ENCODE data around the gene GMDS.

GMDS gene

DNA sequence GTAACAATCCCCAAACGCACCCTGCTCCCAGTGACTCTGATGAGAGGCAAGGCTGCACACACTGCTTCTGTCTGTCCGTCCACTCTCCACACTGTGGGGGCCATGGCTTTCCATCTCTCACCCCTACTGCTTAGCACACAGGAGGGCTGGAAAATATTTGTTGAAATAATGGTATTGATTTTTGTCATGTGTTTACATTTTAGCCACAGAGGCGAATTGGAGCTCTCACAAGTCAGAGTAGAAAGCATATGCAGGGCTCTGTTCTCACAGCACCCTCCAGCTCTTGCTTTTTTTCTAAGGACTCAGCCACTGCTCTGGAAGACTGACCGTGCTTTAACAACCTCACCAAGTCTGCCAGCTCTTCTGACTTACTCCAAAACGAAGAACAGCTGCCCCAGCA is 273.8 kb downstream of the GMDS start:
- no peak for DNase-seq

DNA sequence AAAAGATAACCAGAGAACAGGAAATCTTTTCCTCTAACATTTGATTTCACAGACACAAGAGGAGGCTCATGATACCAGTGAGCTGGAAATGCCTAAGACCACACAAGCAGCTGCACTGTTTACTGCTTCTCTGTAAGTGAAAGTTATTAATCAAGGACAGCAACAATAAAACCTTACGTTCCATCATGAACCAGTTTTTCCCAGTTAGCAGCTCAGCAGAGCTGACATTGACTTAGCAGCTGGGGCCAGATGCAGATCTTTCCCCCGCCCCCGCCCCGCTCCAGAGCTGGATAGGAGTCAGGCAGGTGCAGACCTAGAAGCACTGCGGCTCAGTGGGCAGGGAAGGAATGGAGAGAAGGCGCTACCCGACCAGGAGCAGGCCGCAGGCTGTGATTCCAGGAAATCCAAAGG is 275.2 kb downstream of the GMDS start:
- no peak for DNase-seq

DNA sequence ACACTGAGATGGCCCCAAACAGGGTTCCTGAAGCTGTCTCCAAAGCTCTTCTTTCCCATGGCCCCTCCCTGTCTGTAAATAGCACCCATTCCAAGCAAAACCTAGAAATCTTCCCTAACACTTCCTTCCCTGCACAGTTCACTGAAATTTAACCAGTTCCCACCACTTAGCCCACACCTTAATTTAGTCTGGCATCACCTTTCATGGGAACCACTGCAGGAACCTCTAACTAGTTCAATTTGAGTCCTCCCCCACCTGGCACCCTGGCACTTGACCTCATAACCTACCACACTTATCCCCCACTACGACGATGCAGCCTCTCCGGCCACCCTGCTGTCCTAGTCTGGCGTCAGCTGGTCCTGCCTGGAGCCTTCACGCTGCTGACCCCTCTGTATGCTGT is 278.7 kb downstream of the GMDS start:
- DNase-seq = no peak

DNA sequence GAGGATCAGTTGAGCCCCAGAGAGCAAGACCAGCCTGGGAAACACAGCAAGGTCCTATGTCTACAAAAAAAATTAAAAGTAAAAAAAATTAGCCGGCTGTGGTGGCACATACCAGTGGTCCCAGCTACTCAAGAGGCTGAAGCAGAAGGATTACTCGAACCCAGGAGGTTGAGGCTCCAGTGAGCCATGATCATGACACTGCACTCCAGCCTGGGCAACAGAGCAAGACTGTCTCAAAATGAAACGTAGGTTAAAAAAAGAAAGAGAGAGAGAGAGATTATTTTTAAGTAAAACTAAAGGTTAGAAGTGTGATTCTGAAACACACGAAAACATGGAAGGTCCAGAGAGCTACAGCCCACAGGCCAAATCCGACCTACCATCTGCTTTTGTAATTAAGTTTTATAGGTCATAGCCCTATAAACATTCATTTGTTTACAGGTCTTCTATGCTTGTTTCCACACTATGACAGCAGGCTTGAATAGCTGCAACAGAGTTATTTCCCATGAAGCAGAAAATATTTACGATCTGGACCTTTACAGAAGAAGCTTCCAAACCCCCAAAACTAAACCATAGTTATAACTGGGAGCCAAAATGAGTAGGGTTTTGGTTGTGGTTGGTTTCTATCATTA is 279.7 kb downstream of the GMDS start:
- DNase-seq = no peak

DNA sequence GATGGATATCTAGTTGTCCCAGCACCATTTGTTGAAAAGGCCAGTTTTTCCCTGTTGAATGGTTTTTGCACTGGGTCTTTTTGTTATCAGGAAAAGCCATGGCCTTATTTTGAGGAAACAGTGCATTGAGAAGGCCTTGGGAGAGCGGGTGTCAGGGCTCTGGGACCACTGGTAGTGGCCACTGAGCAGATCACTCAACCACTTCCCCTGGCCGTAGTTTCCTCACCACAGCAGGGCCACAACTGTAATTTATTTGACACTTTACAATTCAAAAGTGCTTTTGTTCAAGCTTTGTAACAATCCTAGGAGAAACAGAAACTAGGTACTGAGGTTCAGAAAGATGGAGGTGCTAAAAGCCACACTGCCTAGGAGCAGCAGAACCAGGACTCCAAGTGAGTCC is 281.8 kb downstream of the GMDS start:
- no peak for DNase-seq

DNA sequence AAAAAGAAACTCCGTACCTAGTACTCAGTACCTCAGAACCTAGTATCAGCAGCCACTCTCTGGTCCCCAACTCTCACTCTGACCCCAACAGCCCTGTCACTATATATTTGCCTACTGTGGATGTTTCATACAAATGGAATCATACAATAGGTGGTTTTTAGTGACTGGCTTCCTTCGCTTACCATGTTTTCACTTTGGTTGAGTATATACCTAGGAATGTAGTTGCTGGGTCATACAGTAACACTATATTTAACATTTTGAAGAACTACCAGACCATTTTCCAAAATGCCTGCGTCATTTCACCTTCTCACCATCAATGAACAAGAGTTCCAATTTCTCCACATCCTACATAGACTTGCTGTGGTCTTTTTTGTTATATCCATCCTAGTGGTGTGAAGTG is 283.2 kb downstream of the GMDS start:
- no peak for DNase-seq

DNA sequence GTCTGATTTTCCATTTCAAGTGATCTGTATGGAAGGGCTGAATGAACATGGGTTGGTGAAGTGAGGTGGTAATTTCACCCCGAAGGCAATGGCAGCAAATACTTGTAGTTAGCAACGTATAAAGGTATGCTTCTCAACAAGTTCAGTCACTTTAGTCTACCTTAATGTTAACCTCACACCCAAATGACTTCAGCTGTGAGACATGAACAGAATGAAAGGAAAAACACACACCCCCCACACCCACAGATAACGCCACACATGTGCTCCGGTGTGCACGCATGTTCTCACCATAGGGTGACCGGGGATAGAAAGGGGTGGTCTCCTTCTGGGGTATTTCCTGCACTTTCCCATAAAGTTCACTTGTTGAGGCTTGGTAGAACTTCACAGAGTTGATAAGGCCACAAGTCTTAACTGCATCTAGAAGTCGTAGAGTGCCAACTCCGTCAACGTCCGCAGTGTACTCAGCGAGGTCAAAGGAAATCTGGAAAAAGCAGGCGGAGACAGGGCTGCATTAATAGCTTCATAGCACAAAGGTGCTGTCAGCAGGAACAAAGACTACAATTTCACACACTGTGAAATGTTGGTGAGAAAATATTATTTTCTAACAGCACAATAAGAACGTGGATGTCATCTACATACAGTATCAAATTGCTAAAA is 284.8 kb downstream of the GMDS start:
- no peak for DNase-seq

DNA sequence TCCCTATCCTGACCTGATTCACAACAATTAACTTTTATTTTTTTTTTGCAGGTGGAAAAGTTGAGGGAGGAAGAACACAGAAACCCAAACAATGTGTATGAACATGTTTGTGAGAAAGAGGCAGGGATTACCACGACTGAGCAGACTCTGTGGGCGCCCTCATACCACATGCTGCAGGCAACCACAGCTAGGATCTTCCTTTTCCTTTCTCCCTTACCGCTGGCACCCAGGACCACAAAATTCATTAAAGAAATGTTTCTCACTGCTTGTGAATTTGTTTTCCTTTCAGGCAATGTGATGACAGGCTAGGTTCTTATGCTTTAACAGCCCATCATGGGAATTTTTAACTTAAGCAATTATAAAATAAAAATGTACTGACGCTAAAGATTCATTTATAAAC is 287.1 kb downstream of the GMDS start:
- no peak for DNase-seq

DNA sequence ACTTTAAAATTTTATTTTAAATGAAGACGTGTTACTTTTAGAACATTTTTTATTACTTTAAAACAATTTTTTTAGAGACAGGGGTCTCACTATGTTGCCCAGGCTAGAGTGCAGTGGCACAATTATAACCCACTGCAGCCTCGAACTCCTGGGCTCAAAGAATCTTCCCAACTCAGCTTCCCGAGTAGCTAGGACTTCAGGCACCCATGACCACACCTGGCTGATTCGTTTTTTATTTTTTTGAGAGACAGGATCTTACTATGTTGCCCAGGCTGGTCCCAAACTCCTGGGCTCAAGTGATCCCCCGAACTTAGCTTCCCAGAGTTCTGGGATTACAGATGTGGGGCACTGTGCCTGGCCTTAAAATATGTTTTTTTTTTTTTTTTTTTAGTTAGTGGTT is 287.7 kb downstream of the GMDS start:
- no peak for DNase-seq

DNA sequence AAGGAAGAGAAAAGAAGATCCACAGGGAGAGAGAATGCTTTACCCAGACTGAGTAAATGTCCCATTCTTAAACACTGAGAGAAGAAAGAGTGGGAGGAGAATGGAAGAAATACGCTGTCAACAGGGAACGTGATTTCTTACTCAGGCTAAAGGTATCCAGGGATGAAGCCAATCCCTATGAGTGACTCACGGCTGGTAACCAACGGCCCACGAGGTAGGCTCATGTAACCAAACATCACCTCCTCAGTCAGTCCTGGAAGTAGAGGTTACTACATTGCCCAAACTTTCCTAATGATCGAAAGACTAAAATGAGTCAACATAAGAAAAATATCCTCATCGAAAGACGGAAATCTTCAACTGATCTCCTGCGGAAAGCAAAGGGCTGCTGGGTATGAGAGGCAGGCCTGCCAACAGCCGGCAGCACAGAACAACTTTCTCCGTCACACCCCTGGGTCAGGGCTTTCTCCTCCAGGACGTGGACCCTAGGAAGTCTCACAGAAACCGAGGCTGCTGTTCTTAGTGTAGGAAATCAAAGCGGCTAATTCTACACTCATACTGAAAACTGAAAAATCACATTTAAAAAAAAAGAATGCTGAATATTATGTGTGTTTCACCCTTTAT is 292.6 kb downstream of the GMDS start:
- no peak for DNase-seq

DNA sequence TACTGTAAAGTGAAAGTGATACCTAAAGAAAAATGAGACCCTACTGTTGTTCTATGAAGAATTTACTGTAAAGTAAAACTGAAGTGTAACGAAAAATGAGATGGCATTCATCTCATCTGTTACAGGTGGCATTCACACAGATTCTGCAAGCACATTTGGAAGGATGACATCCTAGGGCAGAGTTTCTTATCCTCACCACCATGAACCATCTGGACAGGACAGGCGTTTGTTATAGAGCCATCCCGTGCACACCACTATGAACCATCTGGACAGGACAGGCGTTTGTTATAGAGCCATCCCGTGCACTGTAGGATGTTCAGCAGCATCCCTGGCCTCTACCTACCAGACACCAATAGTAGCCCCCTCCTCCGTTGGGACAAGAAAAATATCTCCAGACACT is 294.8 kb downstream of the GMDS start:
- peak; percentile 37 for DNase-seq

DNA sequence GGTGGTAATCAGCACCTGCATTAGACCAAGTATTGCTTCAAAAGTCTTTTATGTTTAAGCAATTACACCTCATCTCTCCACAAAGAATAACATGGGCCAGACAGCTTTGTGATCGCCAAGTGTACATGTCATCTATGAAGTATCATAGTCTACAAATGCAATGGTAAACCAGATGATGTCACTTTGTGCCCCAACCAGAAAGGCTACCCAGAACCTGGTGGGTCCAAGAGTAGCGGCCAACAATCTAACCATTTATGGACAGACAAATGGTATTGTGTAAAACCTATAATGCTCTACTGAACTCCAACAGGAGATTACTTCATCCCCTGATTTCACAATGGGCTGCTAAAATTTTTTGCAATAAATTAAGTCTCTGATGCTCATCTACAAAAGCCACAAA is 295.9 kb downstream of the GMDS start:
- DNase-seq = no peak

DNA sequence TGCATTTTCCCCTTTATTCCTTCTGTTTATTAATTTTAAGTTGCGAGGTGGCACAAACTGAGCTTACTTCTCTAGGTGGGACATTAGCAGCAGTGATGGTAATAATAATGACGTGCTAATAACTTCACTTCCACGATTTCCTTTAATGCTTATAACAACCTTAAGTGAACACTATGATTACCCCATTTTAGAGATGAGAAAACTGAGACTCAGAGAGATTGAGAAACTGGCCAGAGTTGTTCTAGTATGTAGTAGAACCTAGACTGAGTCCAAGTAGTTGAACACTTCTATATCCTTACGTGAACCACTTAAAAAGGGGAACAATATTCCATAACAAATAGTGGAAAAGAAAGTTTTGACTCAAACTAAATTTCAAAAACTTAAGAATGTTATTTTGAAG is 297.5 kb downstream of the GMDS start:
- no peak for DNase-seq

DNA sequence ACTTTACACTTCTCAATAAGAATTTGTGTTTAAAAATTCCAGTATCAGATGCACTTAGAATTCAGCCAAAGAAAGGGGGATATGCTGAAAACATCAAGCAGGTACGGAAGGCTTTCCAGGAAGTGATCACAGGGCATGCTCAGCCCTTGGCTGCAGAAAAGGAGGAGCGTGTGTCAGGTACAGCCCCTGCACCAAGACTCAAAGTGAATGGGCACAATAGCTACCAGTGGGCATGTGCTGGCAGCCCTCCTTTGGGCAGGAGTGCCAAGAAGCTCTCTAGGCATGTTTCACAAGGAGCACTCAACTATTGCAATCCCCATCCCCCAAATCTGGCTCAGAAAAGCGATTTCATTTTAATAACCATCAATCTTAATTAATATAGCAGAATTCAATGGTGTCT is 298.8 kb downstream of the GMDS start:
- no peak for DNase-seq

DNA sequence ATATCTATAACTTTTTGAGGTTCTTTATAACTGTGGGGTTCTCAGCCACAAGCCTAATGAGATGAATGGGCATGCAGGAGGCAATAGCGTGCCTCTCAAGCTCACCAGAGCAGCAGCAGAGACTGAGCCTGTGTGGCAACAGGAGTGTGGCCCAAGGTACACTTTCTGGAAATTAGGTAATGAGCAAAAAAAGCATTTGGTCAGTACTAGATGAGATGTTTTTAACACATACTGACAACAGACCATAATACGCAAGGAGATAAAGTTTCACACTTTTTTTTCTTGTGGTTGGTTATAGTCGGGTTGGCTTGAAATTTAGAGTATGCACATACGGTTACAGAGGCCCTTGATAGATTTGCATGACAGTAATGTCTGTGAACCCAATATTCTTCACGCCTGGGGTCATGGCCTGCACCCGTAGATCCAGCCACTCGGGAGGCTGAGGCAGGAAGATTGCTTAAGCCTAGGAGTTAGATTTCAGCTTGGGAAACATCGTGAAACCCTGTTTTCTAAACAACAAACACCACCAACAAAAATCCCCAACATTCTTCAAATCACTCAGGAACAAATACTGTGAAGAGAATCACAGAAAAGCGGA is 300.1 kb downstream of the GMDS start:
- DNase-seq = no peak

DNA sequence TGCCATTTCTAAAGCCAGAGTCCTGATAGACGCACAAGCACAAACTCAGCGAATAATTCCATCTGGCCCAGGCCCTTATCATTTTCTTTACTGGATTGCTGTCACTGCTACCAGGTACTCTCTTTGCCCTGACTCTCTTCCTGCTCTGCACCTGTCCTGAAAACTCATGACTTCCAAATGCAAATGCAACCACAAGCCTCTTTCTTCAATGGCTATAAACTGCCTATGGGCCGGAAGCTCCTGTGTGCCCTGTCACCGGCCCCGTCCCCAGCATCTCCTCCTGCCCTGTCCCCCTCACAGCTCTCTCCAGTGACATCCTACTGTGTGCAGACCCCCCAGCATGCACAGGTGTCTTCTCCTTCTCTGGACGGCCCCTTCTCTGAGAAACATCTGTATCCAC is 302.6 kb downstream of the GMDS start:
- DNase-seq = no peak

DNA sequence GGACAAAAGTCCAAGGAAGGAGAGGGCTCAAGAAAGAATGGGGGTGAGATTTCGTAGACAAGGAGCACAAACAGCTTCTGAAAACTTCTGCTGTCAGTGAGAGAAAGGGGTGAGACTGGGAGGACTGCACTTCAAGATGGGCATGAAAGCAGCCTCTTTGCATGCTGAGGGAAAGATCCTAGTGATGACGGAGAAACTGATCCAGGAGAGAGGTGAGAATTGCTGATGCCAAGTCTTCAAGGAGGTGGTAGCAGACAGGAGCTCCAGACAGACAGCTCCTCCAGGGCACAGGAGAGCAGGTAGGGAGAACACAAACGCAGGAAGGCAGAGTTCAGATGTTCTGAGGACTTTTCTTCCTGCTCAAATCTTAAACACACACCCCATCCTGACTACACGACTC is 303.9 kb downstream of the GMDS start:
- DNase-seq = no peak

DNA sequence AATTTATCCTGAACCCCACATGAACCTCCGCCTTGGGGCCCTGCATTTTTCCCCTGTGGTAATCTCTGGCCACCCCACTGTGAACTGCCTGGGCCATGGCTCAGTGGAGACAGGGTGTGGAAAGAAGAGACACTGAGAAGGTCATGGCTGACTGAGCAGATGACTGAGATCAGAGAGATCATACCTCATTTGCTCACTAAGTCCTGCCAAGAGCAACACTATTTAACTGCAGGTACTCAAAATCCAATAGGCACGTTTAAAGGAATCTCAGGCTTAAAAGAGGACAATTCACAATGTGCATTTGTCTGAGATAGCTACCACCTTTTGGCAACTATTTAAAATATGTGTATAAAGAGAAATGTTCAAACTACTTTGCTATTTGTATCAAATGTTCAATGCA is 305.0 kb downstream of the GMDS start:
- no peak for DNase-seq

DNA sequence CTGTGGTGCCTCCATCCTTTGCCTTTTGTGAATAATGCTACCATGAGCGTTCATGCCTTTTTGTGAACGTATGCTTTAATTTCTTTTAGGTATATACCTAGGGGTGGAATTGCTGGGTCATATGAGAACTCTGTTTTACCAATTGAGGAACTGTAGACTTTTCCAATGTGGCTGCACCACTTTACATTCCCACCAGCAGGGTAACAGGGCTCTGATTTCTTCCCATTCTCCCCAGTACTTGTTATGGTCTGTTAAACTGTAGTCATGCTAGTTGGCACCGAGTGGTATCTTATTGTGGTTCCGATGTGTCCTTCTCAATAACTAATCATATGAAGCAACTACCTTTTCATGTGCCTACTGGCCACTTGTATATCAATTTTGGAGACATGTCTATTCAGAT is 312.1 kb downstream of the GMDS start:
- no peak for DNase-seq

DNA sequence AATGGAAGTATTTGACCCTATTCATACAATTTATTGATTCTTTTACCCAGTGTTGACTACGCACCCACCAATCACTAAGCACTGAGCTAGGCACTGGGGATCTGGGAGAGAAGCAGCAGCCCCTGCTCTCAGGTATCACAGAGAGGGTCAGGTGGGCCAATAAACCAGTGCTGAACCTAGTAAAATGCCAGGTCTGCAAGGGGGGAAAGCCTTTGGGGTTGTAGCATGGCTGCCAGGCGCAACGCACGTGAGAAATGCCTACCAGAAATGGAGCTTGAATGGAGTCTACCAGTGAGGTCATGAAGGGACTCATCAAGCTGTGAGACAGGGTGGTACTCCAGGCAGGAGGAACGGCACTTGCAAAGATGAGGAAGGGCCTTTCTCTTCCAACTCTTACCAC is 313.6 kb downstream of the GMDS start:
- no peak for DNase-seq

DNA sequence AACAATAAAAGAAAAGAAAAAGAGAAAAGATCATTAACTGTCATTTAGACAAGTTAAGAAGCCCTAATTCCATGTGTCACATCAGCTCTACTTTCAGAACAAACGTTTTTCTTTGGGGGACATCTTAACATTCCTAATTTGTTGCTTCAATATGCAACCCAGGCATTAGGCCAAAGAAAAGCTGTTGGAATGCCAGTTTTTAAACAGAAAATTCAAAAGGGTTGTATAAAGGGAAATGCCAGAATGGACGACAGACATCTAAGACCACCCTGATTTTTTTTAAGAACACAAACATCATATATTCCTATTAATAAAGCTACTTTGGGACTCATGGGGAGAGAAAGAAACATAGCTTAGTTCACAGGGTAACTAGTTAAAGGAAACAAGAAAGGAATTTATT is 315.0 kb downstream of the GMDS start:
- DNase-seq = no peak

DNA sequence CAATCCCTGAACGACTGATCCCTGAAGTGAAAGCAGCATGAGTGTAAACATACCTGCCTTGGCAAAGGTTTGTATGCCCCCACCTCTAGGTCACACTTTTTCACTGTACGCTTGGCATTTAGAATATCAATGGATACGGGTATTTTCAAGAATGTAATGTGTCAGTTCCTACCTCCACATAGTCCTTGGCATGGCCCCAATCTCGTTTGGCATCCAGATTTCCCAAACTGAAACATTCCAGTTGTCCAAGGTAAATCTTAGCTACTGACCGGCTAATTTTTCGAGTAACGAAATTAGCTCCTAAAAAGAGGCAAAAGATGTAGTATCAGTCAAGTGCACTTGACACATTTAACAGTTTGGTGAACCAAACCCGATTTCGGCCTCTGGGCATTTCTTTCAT is 315.5 kb downstream of the GMDS start:
- no peak for DNase-seq

DNA sequence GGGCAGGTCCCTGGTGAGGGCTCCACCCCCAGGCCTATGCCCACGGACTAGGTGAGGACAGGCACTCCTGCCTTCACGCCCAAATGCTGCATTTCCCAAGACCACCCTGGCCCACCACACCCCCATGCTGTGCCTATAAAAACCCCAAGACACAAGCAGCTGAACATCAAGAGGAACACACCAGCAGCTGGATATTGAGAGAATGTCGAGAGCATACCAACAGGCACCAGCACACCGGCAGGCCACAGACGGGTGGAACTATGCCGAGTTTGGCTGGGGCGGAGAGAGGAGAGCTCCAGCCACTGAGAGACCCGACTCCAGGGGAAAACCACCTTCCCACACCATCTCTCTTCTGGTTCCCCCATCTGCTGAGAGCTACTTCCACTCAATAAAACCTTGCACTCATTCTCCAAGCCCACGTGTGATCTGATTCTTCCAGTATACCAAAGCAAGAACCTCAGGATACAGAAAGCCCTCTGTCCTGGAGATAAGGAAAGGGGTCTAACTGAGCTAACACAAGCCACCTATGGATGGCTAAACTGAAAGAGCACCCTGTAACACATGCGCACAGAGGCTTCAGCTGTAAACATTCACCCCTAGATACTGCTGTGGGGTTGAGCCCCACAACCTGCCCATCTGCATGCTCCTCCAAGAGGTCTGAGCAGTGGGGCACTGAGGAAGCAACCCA is 319.5 kb downstream of the GMDS start:
- DNase-seq = no peak

DNA sequence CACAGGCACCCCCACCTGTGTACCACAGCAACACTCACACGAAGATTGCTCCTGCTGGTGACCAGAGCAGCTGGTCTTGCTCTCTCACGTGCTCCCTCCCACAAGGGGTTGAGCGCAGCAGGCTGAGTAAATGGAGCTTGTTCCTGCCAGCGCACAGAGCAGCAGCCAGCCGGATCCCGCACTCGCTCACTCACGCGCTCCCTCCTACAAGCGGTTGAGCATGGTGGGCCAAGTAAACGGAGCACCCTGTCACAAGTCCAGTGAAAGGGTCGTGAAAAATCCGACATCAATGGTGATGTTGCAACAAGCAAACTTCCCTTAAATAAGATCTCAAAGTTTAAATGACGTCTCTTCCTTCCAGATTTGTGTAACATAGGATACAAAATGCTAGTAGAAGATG is 322.0 kb downstream of the GMDS start:
- no peak for DNase-seq

Measured in NCI-H2171 treated with DMSO at 0.1 percent for 48 hours (cell line).